GM18508 (cell line): ENCODE results near the gene ATP6V1D.
"Not testable (repeated sequence)": the region's sequence is repeated elsewhere in the genome, so short reads cannot be mapped to it uniquely, and the experiment has no call there.

Experiments
- ATAC-seq: cut with Tn5 transposase; IDR thresholded peaks from one replicate; pipeline ENCODE4 v1.9.1; 2021; ENCODE audit warnings: moderate number of reproducible peaks; ENCODE audit not compliant: insufficient read depth, unreplicated experiment

The ATP6V1D gene

DNA sequence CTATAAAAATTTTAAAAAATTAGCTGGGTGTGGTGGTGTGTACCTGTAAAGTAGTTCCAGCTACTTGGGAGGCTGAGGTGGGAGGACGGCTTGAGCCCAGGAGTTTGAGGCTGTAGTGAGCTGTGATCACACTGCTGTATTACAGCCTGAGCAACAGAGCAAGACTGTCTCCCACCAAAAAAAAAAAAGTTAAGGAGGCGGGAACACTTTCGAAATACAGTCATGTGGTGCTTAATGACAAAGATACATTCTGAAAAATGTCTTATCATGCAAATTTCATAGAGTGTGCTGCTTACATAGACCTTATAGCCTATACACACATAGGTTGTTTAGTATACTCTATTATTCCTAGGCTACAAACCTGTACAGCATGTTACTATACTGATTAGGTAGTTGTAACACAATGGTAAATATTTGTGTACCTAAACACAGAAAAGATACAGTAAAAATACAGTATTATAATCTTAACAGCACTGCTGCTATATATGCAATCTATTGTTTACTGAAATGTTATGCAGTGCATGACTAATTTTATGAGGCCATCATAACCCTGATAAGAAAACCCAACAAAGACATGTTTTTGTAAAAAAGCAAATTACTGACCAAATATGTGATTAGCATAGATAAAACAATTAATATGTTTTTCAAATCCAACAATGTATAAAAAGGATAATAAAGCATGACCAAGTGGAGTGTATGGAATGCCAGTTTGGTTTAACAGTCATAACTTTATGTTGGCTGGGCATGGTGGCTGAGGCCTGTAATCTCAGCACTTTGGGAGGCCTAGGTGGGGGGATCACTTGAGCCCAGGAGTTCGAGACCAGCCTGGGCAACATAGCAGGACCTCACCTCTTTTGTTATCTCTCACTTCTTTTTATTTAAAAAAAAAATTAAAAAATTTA, 11.9 kb upstream of the ATP6V1D start:
- ATAC-seq, result no peak

- no peak for ATAC-seq
Measured at GRCh38 chr14:67370830-67371229, 11.2 kb upstream of the ATP6V1D start.

DNA sequence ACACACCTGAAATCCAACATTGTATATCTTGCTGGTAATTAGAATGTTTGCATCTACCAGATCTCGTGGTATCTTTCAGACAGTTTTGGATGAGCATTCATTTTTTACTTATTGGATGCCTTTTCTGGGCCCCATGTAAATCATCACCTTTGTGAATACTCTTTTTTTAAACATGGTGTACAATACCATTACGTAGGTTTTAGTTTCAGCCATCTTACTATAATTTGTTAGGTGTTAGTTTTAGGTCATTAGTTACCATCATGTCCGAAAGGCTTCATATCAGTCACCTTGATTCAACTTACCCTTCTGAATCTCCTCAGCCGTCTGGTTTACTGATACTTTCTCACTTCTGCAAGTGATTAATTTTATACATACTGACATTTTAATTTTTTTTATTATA, 5.9 kb upstream of the ATP6V1D start:
- no peak for ATAC-seq

DNA sequence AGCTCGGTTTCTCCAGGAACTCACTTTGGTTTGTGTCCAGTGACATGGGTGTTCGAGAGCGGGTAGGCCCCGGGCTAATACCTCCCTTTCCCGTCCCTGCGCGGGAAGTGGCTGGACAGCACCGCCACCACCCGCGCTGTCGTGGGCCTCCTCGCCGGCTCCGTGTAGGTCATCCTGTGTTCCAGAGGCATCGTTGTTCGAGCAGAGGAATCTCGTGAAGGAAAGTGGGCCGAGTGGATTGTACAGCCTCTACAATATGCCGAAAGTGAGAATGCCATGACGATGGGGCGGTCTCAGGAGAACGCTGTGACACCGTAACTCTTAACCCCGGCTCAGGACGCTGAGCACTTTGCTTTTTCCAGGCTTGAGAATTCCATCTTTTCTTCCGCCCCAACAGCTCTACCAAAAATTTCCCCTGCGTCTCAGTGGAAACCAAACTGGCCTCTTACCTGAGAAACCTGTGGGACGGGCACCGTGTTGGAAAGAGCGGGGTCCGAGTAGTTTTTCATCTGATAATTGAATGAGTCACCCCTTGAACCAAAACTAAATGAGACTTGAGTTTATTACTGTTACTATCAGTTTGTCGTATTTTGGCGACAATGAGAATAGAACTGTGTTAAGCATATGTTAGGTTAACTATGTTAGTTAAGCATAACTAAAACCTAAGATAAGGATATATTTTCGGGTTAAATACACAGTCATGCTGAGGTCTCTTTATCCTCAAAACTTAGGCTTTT, 1.0 kb upstream of the ATP6V1D start:
- no peak for ATAC-seq

DNA sequence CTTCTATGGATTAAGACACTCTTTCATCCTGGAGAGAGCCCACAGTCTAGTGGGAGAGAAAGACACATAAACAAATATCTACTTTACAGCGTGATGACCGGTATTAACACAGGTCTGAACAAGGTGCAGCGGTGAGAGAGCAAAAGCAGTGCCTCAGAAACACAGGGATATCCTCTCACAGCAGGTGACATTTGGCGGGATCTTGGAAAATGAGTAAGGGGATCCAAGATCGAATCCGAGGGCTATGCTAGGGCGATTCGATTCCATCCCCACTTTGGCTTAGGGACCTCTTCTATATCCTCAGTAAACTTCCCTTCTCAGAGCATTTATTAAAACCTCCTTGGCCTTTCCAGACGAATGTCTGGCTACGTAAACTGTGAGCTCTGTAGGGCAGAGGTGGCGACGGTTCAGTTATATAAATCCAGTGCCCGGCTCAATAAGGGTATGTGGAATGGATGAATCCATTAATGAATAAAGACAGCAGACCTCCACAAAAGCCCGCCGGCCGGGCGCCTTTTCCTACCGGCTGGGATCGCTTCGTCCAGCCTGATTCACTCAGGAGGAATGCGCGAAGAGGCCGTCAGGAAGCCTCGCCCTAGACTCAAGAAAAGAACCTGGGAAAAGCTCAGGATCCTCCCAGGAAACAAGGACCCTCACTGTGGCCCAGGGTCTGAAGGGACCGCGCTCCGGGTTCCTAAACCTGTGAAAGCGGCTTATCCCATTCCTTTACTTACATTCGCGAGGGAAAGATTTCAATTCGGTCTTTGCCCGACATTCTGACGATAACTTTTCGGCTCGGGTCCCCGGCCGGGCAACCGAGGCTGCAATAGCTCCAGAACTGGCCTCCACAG, 455 bp downstream of the ATP6V1D start:
- no peak for ATAC-seq

- no peak for ATAC-seq
Measured at GRCh38 chr14:67357969-67358354, 1.6 kb downstream of the ATP6V1D start.

GRCh38 chr14:67357186-67357968, 2.2 kb downstream of the ATP6V1D start:
- no peak for ATAC-seq

DNA sequence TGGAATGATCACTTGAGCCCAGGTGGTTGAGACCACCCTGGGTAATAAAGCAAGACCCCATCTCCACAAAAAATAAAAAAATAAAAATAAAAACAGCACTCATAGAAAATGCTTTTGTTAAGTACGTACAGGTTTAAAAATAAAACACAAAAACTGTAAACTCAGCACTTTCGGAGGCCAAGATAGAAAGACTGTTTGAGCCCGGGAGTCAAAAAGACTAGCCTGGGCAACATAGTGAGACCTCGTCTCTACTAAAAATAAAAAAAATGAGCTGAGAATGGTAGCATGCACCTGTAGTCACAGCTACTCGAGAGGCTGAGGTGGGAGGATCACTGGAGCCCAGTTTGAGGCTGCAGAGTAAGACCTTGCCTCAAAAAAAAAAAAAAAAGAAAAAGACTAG, 7.5 kb downstream of the ATP6V1D start:
- ATAC-seq, result no peak

DNA sequence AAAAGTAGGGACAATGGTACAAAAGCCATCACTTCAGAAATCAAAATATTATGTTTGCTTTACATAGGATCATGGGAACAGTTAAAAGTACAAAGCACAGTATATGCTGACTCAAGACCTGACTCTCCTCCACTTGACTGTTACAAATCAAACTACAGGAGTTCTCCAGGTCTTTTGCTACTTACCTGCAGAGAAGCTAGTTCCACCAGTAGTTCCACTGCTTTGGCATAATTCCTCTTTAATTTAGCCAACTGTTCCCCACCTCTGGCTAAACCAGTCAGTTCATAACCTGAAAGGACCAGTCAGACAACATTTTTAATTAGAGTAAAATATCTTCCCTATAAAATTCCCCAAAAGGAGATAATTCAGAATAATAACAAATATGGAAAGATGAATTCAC, 14.0 kb downstream of the ATP6V1D start:
- ATAC-seq, result no peak

GRCh38 chr14:67343601-67344230, 15.9 kb downstream of the ATP6V1D start:
- no peak for ATAC-seq

GRCh38 chr14:67341231-67341630, 18.4 kb downstream of the ATP6V1D start:
- ATAC-seq, result not testable (repeated sequence)

DNA sequence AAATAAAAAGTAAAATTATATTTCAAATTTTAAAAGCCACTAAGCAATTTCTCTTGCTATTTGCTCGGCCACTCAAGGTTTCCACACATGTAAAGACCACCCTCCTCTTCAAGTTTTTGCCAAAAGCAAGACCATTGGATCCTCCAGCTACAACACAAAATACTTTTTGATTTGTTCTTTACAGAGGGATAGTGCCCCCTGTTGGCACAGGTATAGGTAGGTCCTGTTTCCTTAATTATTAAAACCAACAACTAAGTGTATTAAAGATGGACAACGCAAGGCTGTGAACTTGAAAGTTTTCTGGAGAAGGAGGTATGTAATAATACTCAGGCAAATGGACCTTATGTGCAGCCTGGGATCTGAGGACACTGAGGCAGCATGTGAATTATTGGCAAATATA, 23.8 kb downstream of the ATP6V1D start:
- no peak for ATAC-seq

DNA sequence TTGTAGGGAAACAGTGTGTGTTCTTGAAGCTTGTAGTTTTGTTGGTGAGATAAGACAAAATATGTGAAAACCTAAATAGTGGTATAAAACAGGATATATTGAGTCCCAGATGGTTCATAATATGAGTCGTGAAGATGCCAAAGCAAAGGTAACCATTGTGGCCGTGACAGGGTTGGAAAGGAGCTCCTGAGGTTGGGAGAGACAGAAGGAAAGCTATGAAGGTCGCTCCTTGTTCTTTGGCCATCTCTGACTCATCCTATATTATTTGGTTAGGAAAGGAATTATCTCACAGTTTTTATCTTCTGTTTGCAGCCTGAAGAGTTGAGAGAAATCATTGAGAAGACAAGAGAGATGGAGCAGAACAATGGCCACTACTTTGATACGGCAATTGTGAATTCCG, 27.1 kb downstream of the ATP6V1D start:
- ATAC-seq, result no peak

- ATAC-seq, result no peak
Measured at GRCh38 chr14:67331368-67332125, 28.1 kb downstream of the ATP6V1D start.

- ATAC-seq, result not testable (repeated sequence)
Measured at GRCh38 chr14:67329666-67330065, 29.9 kb downstream of the ATP6V1D start.

GRCh38 chr14:67319142-67319541, 40.5 kb downstream of the ATP6V1D start:
- no peak for ATAC-seq

DNA sequence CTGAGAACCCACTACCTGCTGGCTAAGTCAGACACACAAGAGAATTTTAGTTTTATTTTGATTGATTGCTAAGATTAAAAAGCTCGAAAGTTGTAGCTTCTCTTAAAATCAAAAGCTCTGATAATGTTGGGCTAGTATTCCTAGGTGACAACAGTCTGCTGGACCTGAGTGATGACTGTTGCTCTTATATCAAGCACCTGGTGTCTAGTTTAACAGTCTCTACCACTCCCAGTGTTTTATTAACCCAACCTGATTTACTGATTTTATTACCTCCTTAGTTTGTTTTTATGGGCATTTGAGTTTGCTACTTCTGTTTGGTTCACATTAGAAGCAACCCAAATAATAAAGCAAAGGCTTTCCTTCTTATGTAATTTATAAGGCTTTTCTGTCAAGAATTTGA, 41.8 kb downstream of the ATP6V1D start:
- ATAC-seq, result no peak

- ATAC-seq, result no peak
Measured at GRCh38 chr14:67313153-67313552, 46.5 kb downstream of the ATP6V1D start.

DNA sequence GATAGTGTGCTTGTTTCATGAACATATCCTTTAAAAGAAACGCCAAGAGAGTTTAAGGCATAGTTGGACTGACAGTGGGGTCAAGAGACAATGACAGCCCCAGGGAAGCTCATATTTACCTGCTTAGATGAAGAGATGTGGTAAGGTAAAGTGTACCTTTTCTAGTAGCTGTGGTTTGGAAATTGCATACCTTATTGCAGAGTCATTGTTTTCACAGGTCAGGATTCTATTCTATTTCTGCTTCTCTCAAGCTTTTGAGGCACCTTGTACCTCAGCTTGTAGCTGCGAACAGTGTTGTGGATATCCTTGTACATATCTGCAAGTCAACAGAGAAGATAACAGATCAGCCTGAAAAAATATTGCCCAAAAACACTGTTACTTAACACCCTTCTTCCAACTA, 47.7 kb downstream of the ATP6V1D start:
- no peak for ATAC-seq
